C4-2B (cell line): Measurements from ENCODE around the gene WNT7B.

Experiments used
- H3K27ac ChIP-seq: fragments of 450-650 bp; 2 replicates; pipeline ENCODE4 v1.5.1; 2017
- CTCF ChIP-seq: fragments of 450-650 bp; conservative IDR thresholded peaks from 2 replicates; pipeline ENCODE4 v1.5.1; 2017; ENCODE audit warnings: mild to moderate bottlenecking
- ZFX ChIP-seq: fragments of 450-650 bp; IDR thresholded peaks from 2 replicates; pipeline ENCODE4 v1.6.1; 2017

The WNT7B gene

GRCh38 chr22:45877651-45878050, 99.3 kb downstream of the WNT7B start:
- no peak overlapping the region for H3K27ac ChIP-seq
- TF ChIP-seq ZFX: no peak
- TF ChIP-seq CTCF: no peak

- TF ChIP-seq ZFX (no peak), CTCF (no peak)
- H3K27ac ChIP-seq: no peak overlapping the region
Observed at GRCh38 chr22:45877036-45877380, 100.0 kb downstream of the WNT7B start.

GRCh38 chr22:45876136-45877035, 100.6 kb downstream of the WNT7B start:
- no peak overlapping the region for H3K27ac ChIP-seq
- TF ChIP-seq CTCF: no peak
- TF ChIP-seq ZFX: no peak

GRCh38 chr22:45872659-45873263, 104.2 kb downstream of the WNT7B start:
- TF ChIP-seq ZFX (no peak), CTCF (no peak)
- H3K27ac ChIP-seq: no peak overlapping the region

- no peak for TF ChIP-seq CTCF
- no peak for TF ChIP-seq ZFX
- no peak overlapping the region for H3K27ac ChIP-seq
Observed at GRCh38 chr22:45871721-45872120, 105.2 kb downstream of the WNT7B start.
